Measurements from ENCODE around the gene ZMYND19. TPM values are rescaled to one million over a fixed set of nuclear protein-coding genes. Genes with fewer than 3 reads are reported as not detected.
A peak's percentile ranks its signal among the peaks of the same experiment; 100 is the strongest.

Gene ZMYND19
- total and polyA plus RNA-seq, 2 of the 8 experiments (the other 6 are each of a cell fraction or from before 2014, with no cell fraction given) = 42.4 to 58.7 TPM

- H3K79me1 ChIP-seq (ENCODE audit: low read depth, low read length) = peaks cover 28% of the 10 kb centered on the region
- no peak overlapping the region for H2BK20ac ChIP-seq (ENCODE audit: low read length)
- H3K9ac ChIP-seq (replicated peaks in 1 of 4; ENCODE audit: extremely low read depth in 1 of 4, low read depth in 3 of 4, low read length in 3 of 4) = peak overlapping the region in 1 of 4 experiments; percentile 70; a peak in 2 of 7 replicates
- H3K14ac ChIP-seq (ENCODE audit: insufficient read length) = no peak overlapping the region
- no peak overlapping the region for H3K27ac ChIP-seq (ENCODE audit: low read depth, low read length)
- peaks cover 0 to 22% of the 10 kb centered on the region in 2 experiments; a peak in 2 of 4 replicates for H3K79me2 ChIP-seq (ENCODE audit: control insufficient read depth in 1 of 2, insufficient read depth in 2 of 2, low read length in 2 of 2)
- H3K23ac ChIP-seq (ENCODE audit: insufficient read length) = no peak overlapping the region
- H3K4ac ChIP-seq (replicated peaks; ENCODE audit: insufficient read length, low read depth, low read length) = no peak overlapping the region
- H3K18ac ChIP-seq (ENCODE audit: extremely low read depth, low read length) = no peak overlapping the region
- ChIA-PET POLR2A (ENCODE audit: partially characterized antibody) (interaction anchor here (1.1 to 6.2 kb wide), 5 partner anchors 8 to 36 kb away, joined by 3 to 45 read pairs (median 4); partner anchors contain the start of genes DPH7 and EHMT1), CTCF (ENCODE audit: partially characterized antibody) (interaction anchor here (0.6 to 3.3 kb wide), 11 partner anchors 10 to 294 kb away, joined by 3 to 15 read pairs (median 4); partner anchors contain the start of gene DPH7)
- peaks cover 20 to 30% of the 10 kb centered on the region in 2 experiments for H4K20me1 ChIP-seq (replicated peaks in 1 of 2; ENCODE audit: control insufficient read depth in 1 of 2, insufficient read depth in 2 of 2, low read length in 2 of 2)
- no peaks in the 10 kb centered on the region; a peak in 1 of 7 replicates for H3K27me3 ChIP-seq (replicated peaks in 1 of 4; ENCODE audit: control insufficient read depth in 3 of 4, extremely low read depth in 1 of 4, insufficient read depth in 3 of 4, low read length in 3 of 4)
- peak overlapping the region; percentile 80 to 94 for H3K4me2 ChIP-seq (ENCODE audit: insufficient read depth in 1 of 2, low read depth in 2 of 2, low read length in 2 of 2)
- WGBS, 2 experiments (ENCODE audit: extremely low coverage in 1 of 2, insufficient coverage in 1 of 2, insufficient read length in 1 of 2, insufficient replicate concordance in 2 of 2, low coverage in 1 of 2, low lambda C conversion rate in 2 of 2, missing lambda C conversion rate in 1 of 2) = 91% methylated on average over 6 of the region's 6 CpGs; no CpG with 5 or more reads in 1 of the 2 experiments
- DNase-seq (ENCODE audit: low read depth in 1 of 2, low spot score in 2 of 2) (no peak), FAIRE-seq (no peak)
- H2AFZ ChIP-seq (ENCODE audit: low read length) = no peak overlapping the region
- H3K56ac ChIP-seq (replicated peaks; ENCODE audit: insufficient read length, low read depth, low read length) = no peak overlapping the region
- H2BK12ac ChIP-seq (ENCODE audit: low read depth, low read length) = no peak overlapping the region
- no peaks in the 10 kb centered on the region for H3K9me3 ChIP-seq (ENCODE audit: insufficient read depth in 2 of 2, low read depth in 1 of 2, low read length in 1 of 2)
- peaks cover 27 to 41% (median 32%) of the 10 kb centered on the region in 4 experiments for H3K36me3 ChIP-seq (ENCODE audit: control insufficient read depth in 2 of 4, insufficient read depth in 4 of 4, low read length in 3 of 4)
- peaks cover 8% of the 10 kb centered on the region; the same call in 1 of the 2 replicates for H3K23me2 ChIP-seq (ENCODE audit: low read depth, low read length)
- no peak overlapping the region for H4K5ac ChIP-seq (ENCODE audit: insufficient read length, low read depth, low read length)
- no peak overlapping the region for H4K8ac ChIP-seq (ENCODE audit: extremely low read depth, insufficient read depth, low read length)
- peak overlapping the region; percentile 54 to 82 (median 82); a peak in 5 of 8 replicates for H3K4me3 ChIP-seq (ENCODE audit: extremely low read depth in 1 of 4, insufficient read depth in 2 of 4, low read depth in 3 of 4, low read length in 4 of 4)
- peaks cover 0 to 7% (median 5%) of the 10 kb centered on the region in 4 experiments; a peak in 5 of 7 replicates for H3K4me1 ChIP-seq (replicated peaks in 1 of 4; ENCODE audit: control insufficient read depth in 3 of 4, insufficient read depth in 4 of 4, low read length in 3 of 4)
- no peak overlapping the region for H2BK120ac ChIP-seq (replicated peaks; ENCODE audit: low read depth, low read length)
- no peak overlapping the region for H2BK5ac ChIP-seq (ENCODE audit: low read depth, low read length)
- no peak overlapping the region for H2AK5ac ChIP-seq (ENCODE audit: low read depth, low read length)
- no peak overlapping the region for H4K91ac ChIP-seq (replicated peaks; ENCODE audit: insufficient read length, low read length)
- H2BK15ac ChIP-seq (ENCODE audit: low read length) = no peak overlapping the region
- TF ChIP-seq KDM5A (IDR thresholded peaks at IDR 0.05; ENCODE audit: low read length) (no peak), RXRA (IDR thresholded peaks at IDR 0.05; ENCODE audit: insufficient read depth, low read depth, low read length) (no peak), TCF12 (IDR thresholded peaks at IDR 0.05; ENCODE audit: low read depth, low read length) (no peak), YY1 (IDR thresholded peaks at IDR 0.05; ENCODE audit: low read depth, low read length) (no peak), HDAC2 (IDR thresholded peaks at IDR 0.05; ENCODE audit: borderline replicate concordance in 1 of 2, low read depth in 2 of 2, low read length in 2 of 2) (no peak), MAX (IDR thresholded peaks at IDR 0.05) (no peak), ASH2L (IDR thresholded peaks at IDR 0.05; ENCODE audit: low read length) (no peak), FOSL1 (IDR thresholded peaks at IDR 0.05; ENCODE audit: insufficient read depth, low read depth, low read length) (no peak)
Measured at GRCh38 chr9:137588891-137589290, 1.4 kb downstream of the ZMYND19 start.

Measured in H1 (cell line).